Osteoblast (primary cell): ENCODE data around the gene BCL2L14. TPM values are rescaled to one million over a fixed set of nuclear protein-coding genes. Genes with fewer than 3 reads are reported as not detected.

ENCODE experiments used
- DNase-seq: peaks from one replicate; pipeline ENCODE4 v3.0.0; 2011; ENCODE audit warnings: low spot score, mixed read lengths; ENCODE audit not compliant: insufficient read length; ENCODE audit errors: missing footprints
- H2AFZ ChIP-seq: 2 replicates; pipeline ENCODE4 v1.6.0; 2011; ENCODE audit warnings: mild to moderate bottlenecking, low read length
- H3K27ac ChIP-seq: 2 replicates; pipeline ENCODE4 v1.5.1; 2011; ENCODE audit warnings: mild to moderate bottlenecking, low read depth, low read length, moderate library complexity
- H3K27me3 ChIP-seq: 2 replicates; pipeline ENCODE4 v1.6.0; 2012; ENCODE audit warnings: mild to moderate bottlenecking, control low read depth, inconsistent platforms, low read length, moderate library complexity; ENCODE audit not compliant: insufficient read depth
- H3K36me3 ChIP-seq: 2 replicates; pipeline ENCODE4 v1.5.1; 2011; ENCODE audit warnings: mild to moderate bottlenecking, low read length, control low read depth, moderate library complexity; ENCODE audit not compliant: insufficient read depth
- H3K4me1 ChIP-seq: 2 replicates; pipeline ENCODE4 v1.5.1; 2011; ENCODE audit warnings: mild to moderate bottlenecking, low read length, control low read depth, moderate library complexity; ENCODE audit not compliant: insufficient read depth
- H3K4me2 ChIP-seq: 2 replicates; pipeline ENCODE4 v1.6.0; 2011; ENCODE audit warnings: mild to moderate bottlenecking, low read length; ENCODE audit not compliant: insufficient read depth
- H3K4me3 ChIP-seq: fragments of 200-600 bp; sonication (generic); 3 replicates; pipeline ENCODE4 v1.5.1; 2012; ENCODE audit warnings: mild to moderate bottlenecking, low read length, inconsistent platforms; ENCODE audit not compliant: insufficient read depth
- H3K79me2 ChIP-seq: 2 replicates; pipeline ENCODE4 v1.6.0; 2012; ENCODE audit warnings: mild to moderate bottlenecking, low read length, control low read depth, inconsistent platforms; ENCODE audit not compliant: insufficient read depth
- H3K9me3 ChIP-seq: 2 replicates; pipeline ENCODE4 v1.5.1; 2011; ENCODE audit warnings: low read depth, low read length, control low read depth
- H4K20me1 ChIP-seq: 2 replicates; pipeline ENCODE4 v1.6.0; 2012; ENCODE audit warnings: mild to moderate bottlenecking, low read length, control low read depth; ENCODE audit not compliant: insufficient read depth
- CTCF ChIP-seq: IDR thresholded peaks from 2 replicates; pipeline ENCODE4 v1.5.1; 2011; ENCODE audit warnings: mild to moderate bottlenecking, low read depth, low read length, moderate library complexity; ENCODE audit errors: extremely low read depth
- total RNA-seq: library from RNA; depleted of rRNA; stranded (reverse); fragments of >200 nt; gene quantifications from 2 replicates; pipeline ENCODE4 v1.2.3, GENCODE V29; 2012

BCL2L14 gene
- total RNA-seq, 1 donor: not detected

- no peak overlapping the region for H2AFZ ChIP-seq
- H3K27me3 ChIP-seq: peaks cover 5% of the 10 kb centered on the region
- no peak for TF ChIP-seq CTCF
- H3K36me3 ChIP-seq: no peaks in the 10 kb centered on the region
- H3K4me3 ChIP-seq: no peak overlapping the region
- H3K4me2 ChIP-seq: no peak overlapping the region
- H3K9me3 ChIP-seq: no peaks in the 10 kb centered on the region
- DNase-seq: no peak
- no peaks in the 10 kb centered on the region for H4K20me1 ChIP-seq
- no peaks in the 10 kb centered on the region for H3K79me2 ChIP-seq
- peaks cover 14% of the 10 kb centered on the region for H3K4me1 ChIP-seq
- H3K27ac ChIP-seq: no peak overlapping the region
Measured at GRCh38 chr12:12087693-12088034, 16.9 kb downstream of the BCL2L14 start.

- no peaks in the 10 kb centered on the region for H3K79me2 ChIP-seq
- no peak for DNase-seq
- no peaks in the 10 kb centered on the region for H4K20me1 ChIP-seq
- no peak overlapping the region for H3K4me3 ChIP-seq
- H3K4me2 ChIP-seq: no peak overlapping the region
- H2AFZ ChIP-seq: no peak overlapping the region
- H3K27ac ChIP-seq: no peak overlapping the region
- no peaks in the 10 kb centered on the region for H3K36me3 ChIP-seq
- no peaks in the 10 kb centered on the region for H3K9me3 ChIP-seq
- no peak for TF ChIP-seq CTCF
- peaks cover 5% of the 10 kb centered on the region for H3K27me3 ChIP-seq
- H3K4me1 ChIP-seq: peaks cover 19% of the 10 kb centered on the region
Measured at GRCh38 chr12:12088147-12088546, 17.4 kb downstream of the BCL2L14 start.

GRCh38 chr12:12088761-12089160, 18.0 kb downstream of the BCL2L14 start:
- peaks cover 5% of the 10 kb centered on the region for H3K27me3 ChIP-seq
- no peaks in the 10 kb centered on the region for H3K36me3 ChIP-seq
- no peak overlapping the region for H3K4me3 ChIP-seq
- no peaks in the 10 kb centered on the region for H4K20me1 ChIP-seq
- H3K79me2 ChIP-seq: no peaks in the 10 kb centered on the region
- no peak overlapping the region for H3K27ac ChIP-seq
- no peak for DNase-seq
- peaks cover 21% of the 10 kb centered on the region for H3K4me1 ChIP-seq
- peak overlapping the region; percentile 34 for H3K4me2 ChIP-seq
- TF ChIP-seq CTCF: no peak
- no peak overlapping the region for H2AFZ ChIP-seq
- H3K9me3 ChIP-seq: no peaks in the 10 kb centered on the region

GRCh38 chr12:12091071-12091470, 20.3 kb downstream of the BCL2L14 start:
- Histone ChIP-seq H3K79me2 (no peaks in the 10 kb centered on the region), H3K27me3 (peaks cover 5% of the 10 kb centered on the region), H3K4me1 (peaks cover 21% of the 10 kb centered on the region), H3K36me3 (no peaks in the 10 kb centered on the region), H3K27ac (no peak overlapping the region), H4K20me1 (no peaks in the 10 kb centered on the region), H2AFZ (no peak overlapping the region), H3K9me3 (no peaks in the 10 kb centered on the region), H3K4me3 (no peak overlapping the region), H3K4me2 (no peak overlapping the region)
- no peak for TF ChIP-seq CTCF
- no peak for DNase-seq
